ENCODE data around the gene IL2RA. TPM values are rescaled to one million over a fixed set of nuclear protein-coding genes. Genes with fewer than 3 reads are reported as not detected.

IL2RA gene
- total and polyA plus RNA-seq, 10 of the 15 experiments (the other 5 are each of a cell fraction or from before 2014, with no cell fraction given) = 2.2 to 6.0 (median 4.9) TPM

DNA sequence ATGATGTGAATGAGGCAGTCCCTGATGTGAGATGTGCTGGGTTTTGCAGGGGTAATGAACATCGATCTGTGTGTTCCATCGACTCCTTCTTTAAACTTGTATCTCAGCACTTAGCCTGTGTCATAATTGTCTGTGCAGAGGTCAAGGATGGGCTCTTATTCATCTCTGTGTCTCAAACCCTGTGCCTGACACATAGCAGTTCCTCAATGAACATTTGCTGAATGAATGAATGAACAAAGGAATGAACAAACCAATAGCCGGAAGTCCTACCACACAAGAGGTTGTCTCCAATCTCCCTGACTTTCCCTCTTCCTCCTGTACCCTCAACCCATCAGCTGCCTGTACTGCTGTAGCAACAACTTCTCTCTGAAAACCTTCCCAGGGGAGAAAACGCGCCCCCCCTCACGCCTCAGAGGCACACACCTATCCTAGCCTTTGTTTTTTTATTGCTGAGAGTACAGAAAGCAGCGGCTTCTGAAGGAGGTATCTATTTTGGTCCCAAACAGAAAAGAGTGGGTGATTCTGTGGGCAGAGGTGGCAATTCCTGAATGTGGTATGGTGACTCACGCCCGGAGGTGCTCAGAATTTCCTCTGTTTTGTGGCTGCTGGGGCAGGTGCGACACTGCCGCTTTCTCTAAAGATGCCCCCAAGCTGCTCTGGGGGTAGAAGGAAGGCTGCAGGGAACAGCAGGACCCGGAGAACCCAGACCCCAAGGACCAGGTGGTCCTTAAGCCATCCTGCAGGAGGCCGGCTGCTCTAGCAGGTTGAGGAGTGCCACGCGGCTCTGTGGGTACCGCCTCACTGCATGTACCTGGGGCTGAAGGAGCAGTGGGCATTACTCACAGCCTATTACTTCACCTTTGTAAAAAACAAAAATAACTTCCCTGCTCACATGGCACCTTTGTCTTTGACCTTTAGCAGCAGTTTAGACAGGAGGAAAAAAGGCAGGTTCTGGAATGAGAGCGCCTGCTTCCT is 9.6 kb downstream of the IL2RA start (continued):
- peak; percentile 98 for TF ChIP-seq ZNF24 (IDR thresholded peaks at IDR 0.05)
- TF ChIP-seq RAD21 (IDR thresholded peaks at IDR 0.05; ENCODE audit: insufficient read depth, low read depth, low read length) = no peak
- TF ChIP-seq SP1 (IDR thresholded peaks at IDR 0.05; ENCODE audit: low read depth, low read length) = no peak
- peak; percentile 99 for TF ChIP-seq IKZF1 (conservative IDR thresholded peaks at IDR 0.05)
- TF ChIP-seq MTA2 (IDR thresholded peaks at IDR 0.05; ENCODE audit: low read depth) = peak; percentile 91
- peak; percentile 99 for TF ChIP-seq IKZF2 (IDR thresholded peaks at IDR 0.05)
- TF ChIP-seq, protein P1, sequence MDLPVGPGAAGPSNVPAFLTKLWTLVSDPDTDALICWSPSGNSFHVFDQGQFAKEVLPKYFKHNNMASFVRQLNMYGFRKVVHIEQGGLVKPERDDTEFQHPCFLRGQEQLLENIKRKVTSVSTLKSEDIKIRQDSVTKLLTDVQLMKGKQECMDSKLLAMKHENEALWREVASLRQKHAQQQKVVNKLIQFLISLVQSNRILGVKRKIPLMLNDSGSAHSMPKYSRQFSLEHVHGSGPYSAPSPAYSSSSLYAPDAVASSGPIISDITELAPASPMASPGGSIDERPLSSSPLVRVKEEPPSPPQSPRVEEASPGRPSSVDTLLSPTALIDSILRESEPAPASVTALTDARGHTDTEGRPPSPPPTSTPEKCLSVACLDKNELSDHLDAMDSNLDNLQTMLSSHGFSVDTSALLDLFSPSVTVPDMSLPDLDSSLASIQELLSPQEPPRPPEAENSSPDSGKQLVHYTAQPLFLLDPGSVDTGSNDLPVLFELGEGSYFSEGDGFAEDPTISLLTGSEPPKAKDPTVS (IDR thresholded peaks at IDR 0.05; ENCODE audit: low read depth, low read length) = no peak
- TF ChIP-seq SUZ12 (IDR thresholded peaks at IDR 0.05; ENCODE audit: unreplicated experiment) = no peak
- peak; percentile 68; the same call in 1 of the 2 replicates for TF ChIP-seq MXI1 (IDR thresholded peaks at IDR 0.05; ENCODE audit: low read depth, low read length)
- no peak for TF ChIP-seq MYC (IDR thresholded peaks at IDR 0.05; ENCODE audit: insufficient read depth, insufficient read length, insufficient replicate concordance, low read length, severe bottlenecking)
- TF ChIP-seq, protein P2, sequence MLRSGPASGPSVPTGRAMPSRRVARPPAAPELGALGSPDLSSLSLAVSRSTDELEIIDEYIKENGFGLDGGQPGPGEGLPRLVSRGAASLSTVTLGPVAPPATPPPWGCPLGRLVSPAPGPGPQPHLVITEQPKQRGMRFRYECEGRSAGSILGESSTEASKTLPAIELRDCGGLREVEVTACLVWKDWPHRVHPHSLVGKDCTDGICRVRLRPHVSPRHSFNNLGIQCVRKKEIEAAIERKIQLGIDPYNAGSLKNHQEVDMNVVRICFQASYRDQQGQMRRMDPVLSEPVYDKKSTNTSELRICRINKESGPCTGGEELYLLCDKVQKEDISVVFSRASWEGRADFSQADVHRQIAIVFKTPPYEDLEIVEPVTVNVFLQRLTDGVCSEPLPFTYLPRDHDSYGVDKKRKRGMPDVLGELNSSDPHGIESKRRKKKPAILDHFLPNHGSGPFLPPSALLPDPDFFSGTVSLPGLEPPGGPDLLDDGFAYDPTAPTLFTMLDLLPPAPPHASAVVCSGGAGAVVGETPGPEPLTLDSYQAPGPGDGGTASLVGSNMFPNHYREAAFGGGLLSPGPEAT (IDR thresholded peaks at IDR 0.05; ENCODE audit: low read depth) = peak; percentile 97
- TF ChIP-seq, protein P3, sequence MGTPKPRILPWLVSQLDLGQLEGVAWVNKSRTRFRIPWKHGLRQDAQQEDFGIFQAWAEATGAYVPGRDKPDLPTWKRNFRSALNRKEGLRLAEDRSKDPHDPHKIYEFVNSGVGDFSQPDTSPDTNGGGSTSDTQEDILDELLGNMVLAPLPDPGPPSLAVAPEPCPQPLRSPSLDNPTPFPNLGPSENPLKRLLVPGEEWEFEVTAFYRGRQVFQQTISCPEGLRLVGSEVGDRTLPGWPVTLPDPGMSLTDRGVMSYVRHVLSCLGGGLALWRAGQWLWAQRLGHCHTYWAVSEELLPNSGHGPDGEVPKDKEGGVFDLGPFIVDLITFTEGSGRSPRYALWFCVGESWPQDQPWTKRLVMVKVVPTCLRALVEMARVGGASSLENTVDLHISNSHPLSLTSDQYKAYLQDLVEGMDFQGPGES (IDR thresholded peaks at IDR 0.05) = no peak
- TF ChIP-seq GATAD2B (conservative IDR thresholded peaks at IDR 0.05; ENCODE audit: low read depth) = peak; percentile 89
- TF ChIP-seq WRNIP1 (IDR thresholded peaks at IDR 0.05; ENCODE audit: borderline replicate concordance, low read depth, low read length) = no peak
- TF ChIP-seq POLR2AphosphoS2 (IDR thresholded peaks at IDR 0.05; ENCODE audit: low read depth, low read length) = no peak
- TF ChIP-seq, protein P4, sequence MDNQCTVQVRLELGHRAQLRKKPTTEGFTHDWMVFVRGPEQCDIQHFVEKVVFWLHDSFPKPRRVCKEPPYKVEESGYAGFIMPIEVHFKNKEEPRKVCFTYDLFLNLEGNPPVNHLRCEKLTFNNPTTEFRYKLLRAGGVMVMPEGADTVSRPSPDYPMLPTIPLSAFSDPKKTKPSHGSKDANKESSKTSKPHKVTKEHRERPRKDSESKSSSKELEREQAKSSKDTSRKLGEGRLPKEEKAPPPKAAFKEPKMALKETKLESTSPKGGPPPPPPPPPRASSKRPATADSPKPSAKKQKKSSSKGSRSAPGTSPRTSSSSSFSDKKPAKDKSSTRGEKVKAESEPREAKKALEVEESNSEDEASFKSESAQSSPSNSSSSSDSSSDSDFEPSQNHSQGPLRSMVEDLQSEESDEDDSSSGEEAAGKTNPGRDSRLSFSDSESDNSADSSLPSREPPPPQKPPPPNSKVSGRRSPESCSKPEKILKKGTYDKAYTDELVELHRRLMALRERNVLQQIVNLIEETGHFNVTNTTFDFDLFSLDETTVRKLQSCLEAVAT (IDR thresholded peaks at IDR 0.05) = peak; percentile 69
- no peak for TF ChIP-seq SUPT20H (IDR thresholded peaks at IDR 0.05; ENCODE audit: borderline replicate concordance, control insufficient read depth, low read depth, low read length)
- no peak for TF ChIP-seq CBX5 (IDR thresholded peaks at IDR 0.05; ENCODE audit: low read depth)
- 0 out of 2 replicates have a peak, but pooled peaks have one; percentile 34 for TF ChIP-seq ZNF207 (IDR thresholded peaks at IDR 0.05; ENCODE audit: borderline replicate concordance)
